ENCODE measurements around the gene TRIM67. TPM values are rescaled to one million over a fixed set of nuclear protein-coding genes. Genes with fewer than 3 reads are reported as not detected.

Gene TRIM67
- total and polyA plus RNA-seq, 9 of the 15 experiments (the other 6 are each of a cell fraction or from before 2014, with no cell fraction given), result 0.04 to 0.60 (median 0.31) TPM

DNA sequence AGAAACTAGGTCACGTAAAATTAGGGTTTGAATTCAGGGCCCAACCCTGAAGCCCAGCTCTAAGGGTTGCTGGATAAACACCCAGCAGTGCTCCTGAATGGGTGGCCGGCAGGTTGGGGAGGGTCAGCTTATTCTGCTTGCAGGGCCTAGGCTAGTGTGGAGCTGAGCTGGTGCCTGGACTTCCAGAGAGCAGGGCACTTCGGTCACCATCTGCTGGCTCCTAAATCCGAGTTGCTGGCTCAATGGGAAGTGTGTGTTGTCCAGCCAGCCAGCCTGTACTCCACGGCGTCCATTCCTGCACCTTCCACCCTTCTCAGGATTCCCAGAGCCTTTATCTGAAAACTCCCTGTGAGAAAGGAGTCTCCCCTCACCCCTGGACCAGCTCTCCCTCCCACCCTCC lies 23.0 kb downstream of the TRIM67 start:
- intact Hi-C loops (cut with micrococcal nuclease) (no loop called here), in situ Hi-C loops (cut with MboI) (no loop called here)
- H3K27ac ChIP-seq (ENCODE audit: extremely low read depth, low read depth, low read length), result no peak overlapping the region
- POLR2A ChIA-PET, result interaction anchor here (0.7 to 0.9 kb wide), 2 partner anchors 8 to 10 kb away, joined by 3 to 4 read pairs; no protein-coding TSS in a partner anchor
- FAIRE-seq (no peak), DNase-seq (ENCODE audit: extremely low read depth in 1 of 4, low spot score in 3 of 4) (no peak), ATAC-seq (no peak)
- no peaks in the 10 kb centered on the region for H3K9me3 ChIP-seq (replicated peaks; ENCODE audit: control insufficient read depth, insufficient read depth, low read depth, low read length)
- no TSS peak for BruUV-seq (replicated peaks)
- H2AFZ ChIP-seq (ENCODE audit: low read depth, low read length), result no peak overlapping the region
- CTCF ChIA-PET (ENCODE audit: low intra/inter-chr PET ratio), result no interaction called here
- H3K36me3 ChIP-seq (ENCODE audit: control insufficient read depth, insufficient read depth, low read length), result no peaks in the 10 kb centered on the region
- TF ChIP-seq SIX5 (IDR thresholded peaks at IDR 0.05; ENCODE audit: borderline replicate concordance in 1 of 2, insufficient read depth in 1 of 2, low read depth in 1 of 2, low read length in 2 of 2), result no peak
- TF ChIP-seq, protein P1, sequence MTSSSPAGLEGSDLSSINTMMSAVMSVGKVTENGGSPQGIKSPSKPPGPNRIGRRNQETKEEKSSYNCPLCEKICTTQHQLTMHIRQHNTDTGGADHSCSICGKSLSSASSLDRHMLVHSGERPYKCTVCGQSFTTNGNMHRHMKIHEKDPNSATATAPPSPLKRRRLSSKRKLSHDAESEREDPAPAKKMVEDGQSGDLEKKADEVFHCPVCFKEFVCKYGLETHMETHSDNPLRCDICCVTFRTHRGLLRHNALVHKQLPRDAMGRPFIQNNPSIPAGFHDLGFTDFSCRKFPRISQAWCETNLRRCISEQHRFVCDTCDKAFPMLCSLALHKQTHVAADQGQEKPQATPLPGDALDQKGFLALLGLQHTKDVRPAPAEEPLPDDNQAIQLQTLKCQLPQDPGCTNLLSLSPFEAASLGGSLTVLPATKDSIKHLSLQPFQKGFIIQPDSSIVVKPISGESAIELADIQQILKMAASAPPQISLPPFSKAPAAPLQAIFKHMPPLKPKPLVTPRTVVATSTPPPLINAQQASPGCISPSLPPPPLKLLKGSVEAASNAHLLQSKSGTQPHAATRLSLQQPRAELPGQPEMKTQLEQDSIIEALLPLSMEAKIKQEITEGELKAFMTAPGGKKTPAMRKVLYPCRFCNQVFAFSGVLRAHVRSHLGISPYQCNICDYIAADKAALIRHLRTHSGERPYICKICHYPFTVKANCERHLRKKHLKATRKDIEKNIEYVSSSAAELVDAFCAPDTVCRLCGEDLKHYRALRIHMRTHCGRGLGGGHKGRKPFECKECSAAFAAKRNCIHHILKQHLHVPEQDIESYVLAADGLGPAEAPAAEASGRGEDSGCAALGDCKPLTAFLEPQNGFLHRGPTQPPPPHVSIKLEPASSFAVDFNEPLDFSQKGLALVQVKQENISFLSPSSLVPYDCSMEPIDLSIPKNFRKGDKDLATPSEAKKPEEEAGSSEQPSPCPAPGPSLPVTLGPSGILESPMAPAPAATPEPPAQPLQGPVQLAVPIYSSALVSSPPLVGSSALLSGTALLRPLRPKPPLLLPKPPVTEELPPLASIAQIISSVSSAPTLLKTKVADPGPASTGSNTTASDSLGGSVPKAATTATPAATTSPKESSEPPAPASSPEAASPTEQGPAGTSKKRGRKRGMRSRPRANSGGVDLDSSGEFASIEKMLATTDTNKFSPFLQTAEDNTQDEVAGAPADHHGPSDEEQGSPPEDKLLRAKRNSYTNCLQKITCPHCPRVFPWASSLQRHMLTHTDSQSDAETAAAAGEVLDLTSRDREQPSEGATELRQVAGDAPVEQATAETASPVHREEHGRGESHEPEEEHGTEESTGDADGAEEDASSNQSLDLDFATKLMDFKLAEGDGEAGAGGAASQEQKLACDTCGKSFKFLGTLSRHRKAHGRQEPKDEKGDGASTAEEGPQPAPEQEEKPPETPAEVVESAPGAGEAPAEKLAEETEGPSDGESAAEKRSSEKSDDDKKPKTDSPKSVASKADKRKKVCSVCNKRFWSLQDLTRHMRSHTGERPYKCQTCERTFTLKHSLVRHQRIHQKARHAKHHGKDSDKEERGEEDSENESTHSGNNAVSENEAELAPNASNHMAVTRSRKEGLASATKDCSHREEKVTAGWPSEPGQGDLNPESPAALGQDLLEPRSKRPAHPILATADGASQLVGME (CRISPR knock-in tag; IDR thresholded peaks at IDR 0.05), result 0 out of 2 replicates have a peak, but pooled peaks have one; percentile 1
- no peak overlapping the region for H3K4me3 ChIP-seq
- H3K27me3 ChIP-seq (ENCODE audit: control insufficient read depth in 2 of 2, insufficient read depth in 2 of 2, low read length in 2 of 2), result peaks cover 68 to 76% of the 10 kb centered on the region in 2 experiments
- no peak overlapping the region for H3K4me2 ChIP-seq (ENCODE audit: insufficient read depth, low read length)
- no peak overlapping the region for H3K9ac ChIP-seq (ENCODE audit: insufficient read depth in 1 of 2, low read depth in 2 of 2, low read length in 2 of 2)
- no peaks in the 10 kb centered on the region for H3K79me2 ChIP-seq (ENCODE audit: control insufficient read depth, insufficient read depth, low read length)
- H3K4me1 ChIP-seq (replicated peaks in 1 of 2; ENCODE audit: control insufficient read depth in 2 of 2, insufficient read depth in 2 of 2, low read length in 2 of 2), result no peaks in the 10 kb centered on the region; a peak in 1 of 5 replicates
- 8% methylated on average over 6 of the region's 6 CpGs for WGBS (ENCODE audit: insufficient coverage, low coverage, missing lambda C conversion rate)
- H3K9me1 ChIP-seq (ENCODE audit: control insufficient read depth, insufficient read depth, low read length), result no peaks in the 10 kb centered on the region
- peaks cover 6% of the 10 kb centered on the region; the same call in 1 of the 2 replicates for H4K20me1 ChIP-seq (replicated peaks; ENCODE audit: control insufficient read depth, insufficient read depth, low read length)

Measured in K562 (cell line).